HG02943 (cell line): ENCODE measurements around the gene NCAPG2.

Experiments used
- ATAC-seq: cut with Tn5 transposase; IDR thresholded peaks from one replicate; pipeline ENCODE4 v1.9.1; 2021; ENCODE audit warnings: mild to moderate bottlenecking, low read depth, moderate library complexity; ENCODE audit not compliant: unreplicated experiment

NCAPG2 gene

GRCh38 chr7:158735935-158736334 lies 31.3 kb upstream of the NCAPG2 start:
- no peak for ATAC-seq

GRCh38 chr7:158734861-158735260 lies 30.3 kb upstream of the NCAPG2 start:
- ATAC-seq = no peak

DNA sequence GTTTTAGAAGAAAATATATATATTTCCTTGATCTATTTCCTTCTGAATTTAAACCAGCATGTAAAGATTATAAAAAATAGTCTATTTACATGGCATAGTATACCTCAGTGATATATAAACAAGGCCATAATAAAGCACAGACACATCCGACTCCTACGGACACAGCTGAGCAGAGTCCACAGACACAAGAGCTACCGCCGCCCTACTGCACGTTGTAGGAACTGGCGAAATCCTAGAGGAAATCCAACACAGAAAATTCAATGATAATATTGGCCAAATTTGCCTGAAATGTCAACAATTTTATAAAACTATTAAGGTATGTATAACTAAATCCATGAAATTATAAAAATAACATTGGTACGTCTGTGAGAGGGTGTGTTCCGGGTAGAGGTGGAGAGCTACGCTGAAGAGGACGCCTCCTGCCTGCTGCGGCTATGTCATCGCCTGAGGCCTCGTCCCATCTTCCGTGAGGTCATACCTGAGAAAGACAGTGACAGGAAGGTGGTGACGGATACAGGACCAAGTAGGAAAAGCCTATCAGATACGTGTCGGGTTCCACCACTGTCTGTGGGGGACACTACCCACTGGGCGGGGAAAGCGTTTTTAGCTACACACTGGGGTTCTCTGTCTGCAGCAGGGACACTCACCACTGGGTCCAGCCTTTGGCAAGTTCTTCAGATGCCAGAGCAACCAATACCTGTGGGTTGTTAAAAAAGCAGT lies 29.3 kb upstream of the NCAPG2 start:
- no peak for ATAC-seq

GRCh38 chr7:158733220-158733519 lies 28.6 kb upstream of the NCAPG2 start:
- no peak for ATAC-seq

DNA sequence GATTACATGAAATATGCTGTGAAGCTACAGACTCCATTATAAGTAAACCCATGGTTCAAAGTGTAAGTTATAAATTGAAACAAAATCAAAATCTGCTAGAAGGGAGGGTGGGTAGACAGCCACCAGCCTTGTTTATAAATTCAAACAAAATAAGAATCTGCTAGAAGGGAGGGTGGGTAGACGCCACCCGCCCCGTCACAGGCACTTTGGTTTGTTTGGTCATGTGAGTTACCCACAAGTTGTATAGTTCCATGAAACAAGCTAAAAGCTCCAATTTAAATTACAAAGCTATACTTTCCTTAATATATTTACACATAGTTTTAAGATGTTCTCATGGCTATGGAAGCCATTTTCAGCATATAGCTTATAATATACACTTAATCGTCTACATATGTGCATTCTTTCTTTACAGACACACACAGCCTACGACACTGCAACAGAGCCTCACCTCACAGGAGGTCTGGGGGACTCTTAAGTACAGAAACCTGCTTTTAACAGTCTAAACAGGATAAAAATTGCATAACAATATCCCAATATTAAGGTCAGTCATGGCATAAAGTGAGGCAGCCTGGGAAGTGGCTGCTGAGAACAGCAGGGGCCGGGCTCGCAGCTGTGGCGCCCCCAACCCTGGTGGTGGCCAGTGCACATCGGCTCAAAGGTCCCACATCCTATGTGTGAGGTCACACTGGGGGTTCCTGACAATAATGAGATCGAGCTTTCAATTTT lies 28.1 kb upstream of the NCAPG2 start:
- ATAC-seq = no peak

DNA sequence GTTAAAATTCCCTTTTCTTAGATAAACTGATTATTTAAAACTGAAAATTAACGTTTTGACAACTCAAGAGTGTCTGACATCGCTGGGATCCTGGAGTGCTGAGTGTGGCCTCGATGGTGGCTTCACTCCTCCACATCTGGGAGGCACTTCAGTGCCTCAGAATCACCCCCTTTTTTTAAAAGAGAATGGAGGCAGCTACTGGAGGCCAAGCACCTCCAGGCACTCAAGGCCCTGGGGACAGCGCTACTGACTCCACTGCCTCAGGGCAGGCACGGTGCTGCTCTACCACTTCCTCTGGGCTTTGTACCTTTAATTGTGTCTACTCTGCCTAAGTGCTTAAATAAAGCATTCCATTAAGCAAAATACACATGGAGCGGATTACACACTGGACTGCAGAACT lies 27.2 kb upstream of the NCAPG2 start:
- ATAC-seq = no peak

- ATAC-seq = no peak
Measured at GRCh38 chr7:158730383-158731346, 26.1 kb upstream of the NCAPG2 start.

- ATAC-seq = no peak
Measured at GRCh38 chr7:158729646-158730382, 25.2 kb upstream of the NCAPG2 start.

- ATAC-seq = no peak
Measured at GRCh38 chr7:158728911-158729645, 24.5 kb upstream of the NCAPG2 start.

- ATAC-seq = no peak
Measured at GRCh38 chr7:158727690-158728089, 23.1 kb upstream of the NCAPG2 start.

- no peak for ATAC-seq
Measured at GRCh38 chr7:158726277-158726807, 21.7 kb upstream of the NCAPG2 start.

GRCh38 chr7:158725506-158725800 lies 20.8 kb upstream of the NCAPG2 start:
- ATAC-seq = no peak

DNA sequence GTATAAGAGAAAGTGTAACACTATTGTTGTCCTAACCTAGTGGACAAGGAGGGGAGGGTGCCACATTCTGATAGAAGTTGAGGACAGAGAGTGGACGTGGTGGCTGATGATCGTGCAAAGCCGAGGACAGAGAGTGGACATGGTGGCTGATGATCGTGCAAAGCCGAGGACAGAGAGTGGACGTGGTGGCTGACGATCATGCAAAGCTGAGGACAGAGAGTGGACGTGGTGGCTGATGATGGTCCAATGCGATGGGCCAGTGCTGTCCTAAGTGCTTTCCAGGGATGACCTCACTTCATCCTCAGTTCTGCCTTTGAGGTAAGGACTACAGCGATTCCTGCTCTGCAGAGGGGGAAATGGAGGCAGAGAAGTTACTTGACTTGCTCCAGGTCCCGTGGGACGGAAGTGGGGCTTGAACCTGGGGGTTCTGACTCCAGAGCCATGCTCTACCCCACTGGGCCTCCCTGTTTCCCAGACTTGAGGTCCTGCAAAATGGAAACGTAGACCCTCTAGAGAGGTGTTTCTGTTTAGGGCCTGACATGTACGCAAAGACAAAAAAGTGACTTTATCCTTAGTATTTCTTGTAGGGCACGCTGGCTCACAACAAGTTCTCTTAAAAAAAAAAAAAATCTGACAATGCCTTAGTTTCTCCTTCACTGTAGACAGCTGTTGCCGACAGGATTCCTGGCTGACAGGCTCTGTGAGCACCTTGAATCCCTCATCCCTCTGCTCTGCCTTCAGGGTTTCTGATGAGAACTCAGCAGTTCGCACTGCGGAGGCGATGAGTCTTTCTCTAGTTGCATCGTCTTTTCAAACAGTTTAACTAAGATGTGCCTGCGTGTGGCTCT lies 20.3 kb upstream of the NCAPG2 start:
- no peak for ATAC-seq

DNA sequence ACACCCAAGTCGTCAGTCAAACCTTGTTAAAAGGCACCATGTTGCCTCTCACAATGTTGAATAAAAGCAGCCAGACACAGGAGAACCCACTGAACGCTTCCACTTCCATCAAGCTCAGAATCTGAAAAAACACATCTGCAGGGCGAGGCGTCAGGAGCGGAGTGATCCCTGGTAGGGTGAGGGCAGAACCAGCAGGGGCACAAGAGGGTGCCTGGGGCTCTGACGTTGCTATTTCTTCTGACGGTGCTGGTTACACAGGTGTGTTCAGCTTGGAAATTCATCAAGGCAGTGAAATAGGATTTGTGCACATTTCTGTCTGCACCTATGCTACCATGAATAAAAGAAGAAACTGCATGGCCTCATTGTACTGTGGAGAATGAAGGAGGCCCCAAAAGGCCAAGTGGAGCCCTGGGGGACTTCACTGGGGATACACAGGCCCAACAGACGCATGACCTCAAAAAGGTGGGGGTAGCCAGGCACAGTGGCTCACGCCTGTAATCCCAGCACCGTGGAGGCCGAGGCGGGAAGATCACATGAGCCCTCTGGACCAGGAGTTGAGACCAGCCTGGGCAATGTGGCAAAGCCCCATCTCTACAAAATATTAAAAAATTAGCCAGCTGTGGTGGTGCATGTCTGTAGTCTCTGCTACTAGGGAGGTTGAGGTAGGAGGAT lies 19.2 kb upstream of the NCAPG2 start:
- no peak for ATAC-seq

- no peak for ATAC-seq
Measured at GRCh38 chr7:158723266-158723665, 18.7 kb upstream of the NCAPG2 start.

GRCh38 chr7:158722574-158723237 lies 18.1 kb upstream of the NCAPG2 start:
- ATAC-seq = no peak

GRCh38 chr7:158720112-158720511 lies 15.5 kb upstream of the NCAPG2 start:
- ATAC-seq = no peak

- ATAC-seq = no peak
Measured at GRCh38 chr7:158716802-158717201, 12.2 kb upstream of the NCAPG2 start.
